ENCODE data around the gene DCHS1. TPM values are rescaled to one million over a fixed set of nuclear protein-coding genes. Genes with fewer than 3 reads are reported as not detected.

DCHS1 gene
- total and polyA plus RNA-seq, 9 donors, result 5.2 to 36.8 (median 20.8) TPM

DNA sequence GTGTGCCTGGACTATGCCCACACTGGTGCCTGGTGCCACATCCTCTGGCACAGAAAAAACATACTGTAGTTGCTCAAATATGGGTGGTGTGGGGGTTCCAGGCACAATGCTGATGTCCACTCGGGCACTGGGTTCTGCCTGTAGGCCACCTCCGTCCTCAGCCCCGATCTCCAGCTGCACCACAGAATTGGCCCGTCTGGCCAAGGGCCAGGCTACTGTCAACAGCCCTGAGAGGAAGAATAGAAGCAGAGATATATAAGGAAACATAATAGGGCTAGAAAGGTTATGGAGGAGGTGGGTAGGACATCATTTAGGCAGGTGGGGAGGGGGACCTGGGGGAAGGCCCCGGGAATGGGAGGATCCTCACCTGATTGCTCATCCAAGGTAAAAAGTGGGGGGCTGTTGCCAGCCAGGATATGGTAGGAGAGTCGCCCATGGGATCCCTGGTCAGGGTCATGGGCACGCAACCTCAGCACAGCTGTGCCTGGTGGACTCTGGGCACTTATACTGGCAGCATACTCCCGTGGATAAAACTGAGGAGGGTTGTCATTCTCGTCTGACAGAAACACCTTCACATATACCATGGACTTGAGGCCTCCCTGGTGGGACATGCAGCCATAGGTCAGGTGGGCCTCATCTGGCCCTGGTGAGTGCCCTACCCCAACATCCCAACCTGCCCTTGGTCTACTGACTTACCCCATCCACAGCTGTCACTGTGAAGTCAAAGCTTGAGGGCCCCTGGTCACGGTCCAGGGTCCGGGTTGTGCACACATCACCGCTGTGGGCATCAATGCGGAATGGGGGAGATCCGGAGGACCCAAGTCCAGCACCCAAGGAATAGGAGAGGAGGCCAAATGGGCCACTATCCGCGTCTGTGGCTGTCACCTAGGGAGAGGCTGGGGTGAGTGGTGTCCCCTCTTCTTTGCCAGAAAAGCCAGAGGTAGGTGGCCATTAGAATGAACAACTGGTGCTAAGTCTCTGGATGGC is 21.9 kb downstream of the DCHS1 start:
- Histone ChIP-seq H3K9me3 (no peaks in the 10 kb centered on the region), H3K27me3 (no peaks in the 10 kb centered on the region), H3K4me3 (no peak overlapping the region), H3K4me1 (ENCODE audit: insufficient read depth) (peaks cover 10% of the 10 kb centered on the region), H3K27ac (no peak overlapping the region), H3K36me3 (no peaks in the 10 kb centered on the region)
- intact Hi-C loops (cut with DNase I), result no loop called here
- peak in 1 of 5 donors; percentile 15 for DNase-seq
- WGBS, 3 donors, result 89 to 91% (median 91%) methylated on average over 16 of the region's 16 CpGs
- TF ChIP-seq EP300 (IDR thresholded peaks at IDR 0.05) (no peak), CTCF (IDR thresholded peaks at IDR 0.05) (no peak), POLR2A (IDR thresholded peaks at IDR 0.05) (no peak)

DNA sequence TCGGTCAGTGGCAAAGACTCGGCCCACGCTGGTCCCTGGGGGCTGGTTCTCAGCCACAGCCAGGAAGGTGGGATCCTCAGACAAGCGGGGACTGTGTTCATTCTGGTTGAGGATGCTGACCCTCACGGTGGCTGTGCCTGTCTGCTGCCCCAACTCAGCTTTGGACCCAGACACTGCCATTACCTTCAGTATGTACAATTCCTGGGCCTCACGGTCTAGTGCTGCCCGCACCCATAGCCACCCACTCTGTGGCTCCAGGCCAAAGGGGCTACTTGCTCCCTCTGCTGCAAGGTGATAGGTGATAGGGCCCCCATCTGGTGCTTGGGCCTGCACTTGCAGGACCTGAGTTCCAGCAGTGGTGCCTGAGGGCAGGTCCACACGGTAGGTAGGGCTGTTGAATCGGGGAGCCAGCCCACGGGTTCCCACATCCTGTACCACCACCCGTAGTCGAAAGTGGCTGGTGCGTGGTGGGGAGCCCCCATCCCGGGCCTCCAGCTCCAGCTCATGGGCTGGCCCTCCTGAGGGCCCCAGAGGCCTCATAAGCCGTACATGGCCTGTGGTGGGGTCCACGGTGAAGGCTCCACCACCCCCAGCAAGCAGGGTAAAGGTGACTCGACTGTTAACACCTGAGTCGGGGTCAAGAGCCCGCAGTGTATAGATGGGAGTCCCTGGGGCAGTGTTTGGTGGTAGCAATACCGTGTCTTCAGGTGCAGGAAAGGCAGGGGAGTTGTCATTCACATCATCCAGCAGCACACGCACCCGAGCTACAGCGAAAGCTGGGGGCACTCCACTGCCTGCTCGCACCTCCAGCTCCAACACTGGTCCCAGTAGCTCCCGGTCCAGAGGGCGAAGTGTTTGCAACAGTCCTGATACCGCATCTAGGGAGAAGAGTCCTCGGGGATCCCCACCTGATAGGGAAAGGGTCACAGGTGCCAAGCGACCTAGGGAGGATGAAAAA is 23.2 kb downstream of the DCHS1 start:
- Histone ChIP-seq H3K4me3 (no peak overlapping the region), H3K36me3 (no peaks in the 10 kb centered on the region), H3K27me3 (no peaks in the 10 kb centered on the region), H3K27ac (no peak overlapping the region), H3K4me1 (ENCODE audit: insufficient read depth) (peaks cover 7% of the 10 kb centered on the region), H3K9me3 (no peaks in the 10 kb centered on the region)
- TF ChIP-seq POLR2A (IDR thresholded peaks at IDR 0.05) (no peak), CTCF (IDR thresholded peaks at IDR 0.05) (no peak), EP300 (IDR thresholded peaks at IDR 0.05) (no peak)
- intact Hi-C loops (cut with DNase I), result no loop called here
- WGBS, 3 donors, result 87 to 91% (median 89%) methylated on average over 24 to 29 of the region's 29 CpGs
- peak in 1 of 5 donors; percentile 11 for DNase-seq

DNA sequence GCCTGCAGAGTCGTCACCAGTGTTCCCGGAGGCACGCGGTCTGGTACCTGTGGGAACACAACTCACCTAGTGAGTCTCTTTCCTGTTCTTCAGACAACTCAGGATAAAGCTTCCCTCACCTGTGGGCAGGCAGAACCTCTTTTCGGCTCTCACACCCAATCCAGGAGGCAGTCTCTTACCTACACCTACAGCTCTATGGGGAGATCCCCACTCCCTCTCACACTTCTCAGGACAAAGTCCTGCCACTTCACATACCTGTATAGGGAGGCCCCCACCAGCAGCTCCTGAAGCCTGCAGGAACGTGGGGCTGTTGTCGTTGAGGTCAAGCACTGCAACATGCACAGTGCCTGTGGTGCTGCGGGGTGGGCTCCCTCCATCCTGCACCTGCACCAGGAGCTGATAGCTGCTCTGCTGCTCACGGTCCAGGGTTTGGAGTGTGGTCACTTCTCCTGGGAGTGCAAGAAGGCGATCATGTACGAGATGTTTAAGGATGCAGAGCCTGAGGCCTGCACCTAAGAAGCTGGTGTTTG is 24.2 kb downstream of the DCHS1 start:
- no peak overlapping the region for H3K27ac ChIP-seq
- H3K4me1 ChIP-seq (ENCODE audit: insufficient read depth), result peaks cover 7% of the 10 kb centered on the region
- H3K36me3 ChIP-seq, result no peaks in the 10 kb centered on the region
- DNase-seq, result peak in 1 of 5 donors; percentile 7
- no peaks in the 10 kb centered on the region for H3K27me3 ChIP-seq
- 84 to 91% (median 90%) methylated on average over 11 of the region's 11 CpGs for WGBS, 3 donors
- TF ChIP-seq POLR2A (IDR thresholded peaks at IDR 0.05), result no peak
- no peak for TF ChIP-seq EP300 (IDR thresholded peaks at IDR 0.05)
- TF ChIP-seq CTCF (IDR thresholded peaks at IDR 0.05), result no peak
- H3K9me3 ChIP-seq, result no peaks in the 10 kb centered on the region
- intact Hi-C loops (cut with DNase I), result no loop called here
- H3K4me3 ChIP-seq, result no peak overlapping the region

Data from ovary (tissue), 9 donors.